CD4-positive, alpha-beta T cell treated with Interleukin-1 beta for 1 hour (primary cell): ENCODE measurements around the gene RASL10A.
A peak's percentile ranks its signal among the peaks of the same experiment; 100 is the strongest.

Source experiments
- DNase-seq, 2 donors: peaks; one replicate each; pipeline ENCODE4 v3.0.0-alpha.2; 2020 to 2022

RASL10A gene

GRCh38 chr22:29301716-29302401 lies 13.6 kb downstream of the RASL10A start:
- DNase-seq: no peak

GRCh38 chr22:29300807-29301601 lies 14.5 kb downstream of the RASL10A start:
- no peak for DNase-seq

- no peak for DNase-seq
Observed at GRCh38 chr22:29300467-29300806, 15.1 kb downstream of the RASL10A start.

- no peak for DNase-seq
Observed at GRCh38 chr22:29299136-29299900, 16.2 kb downstream of the RASL10A start.

GRCh38 chr22:29298641-29299040 lies 16.9 kb downstream of the RASL10A start:
- no peak for DNase-seq

GRCh38 chr22:29292379-29292778 lies 23.1 kb downstream of the RASL10A start:
- DNase-seq: no peak

- DNase-seq: no peak
Observed at GRCh38 chr22:29291215-29291614, 24.3 kb downstream of the RASL10A start.

GRCh38 chr22:29290061-29290460 lies 25.4 kb downstream of the RASL10A start:
- DNase-seq: no peak

GRCh38 chr22:29288837-29289236 lies 26.7 kb downstream of the RASL10A start:
- DNase-seq: no peak

GRCh38 chr22:29284196-29284595 lies 31.3 kb downstream of the RASL10A start:
- no peak for DNase-seq

GRCh38 chr22:29277927-29278326 lies 37.6 kb downstream of the RASL10A start:
- no peak for DNase-seq

GRCh38 chr22:29275819-29276565 lies 39.5 kb downstream of the RASL10A start:
- no peak for DNase-seq

GRCh38 chr22:29275167-29275566 lies 40.3 kb downstream of the RASL10A start:
- no peak for DNase-seq

GRCh38 chr22:29272624-29273023 lies 42.9 kb downstream of the RASL10A start:
- DNase-seq: no peak

- DNase-seq: no peak
Observed at GRCh38 chr22:29270475-29271271, 44.8 kb downstream of the RASL10A start.

GRCh38 chr22:29269731-29270474 lies 45.6 kb downstream of the RASL10A start:
- DNase-seq: peak in 1 of 2 donors; percentile 21

- DNase-seq: no peak
Observed at GRCh38 chr22:29269230-29269604, 46.3 kb downstream of the RASL10A start.

- DNase-seq: peak; percentile 29 to 44
Observed at GRCh38 chr22:29268511-29269229, 46.8 kb downstream of the RASL10A start.

- DNase-seq: peak; percentile 94 to 98
Observed at GRCh38 chr22:29267858-29268510, 47.5 kb downstream of the RASL10A start, which contains the start of the genes EWSR1 and RHBDD3. EWSR1 (plus strand) TSS chr22:29268268; CDS start chr22:29268337, 69 bp downstream. RHBDD3 (minus strand) TSS chr22:29267981; CDS start chr22:29265626, 2,355 bp downstream.

GRCh38 chr22:29267462-29267857 lies 48.0 kb downstream of the RASL10A start:
- no peak for DNase-seq
